ENCODE data around the gene LRRK1.

LRRK1 gene

GRCh38 chr15:101009176-101009575, 90.0 kb downstream of the LRRK1 start:
- H2BK15ac ChIP-seq (ENCODE audit: low read length) = no peak overlapping the region
- no peak overlapping the region for H2BK120ac ChIP-seq (ENCODE audit: low read depth, low read length)
- no peak overlapping the region for H2BK12ac ChIP-seq (ENCODE audit: low read length)
- H3K27me3 ChIP-seq (ENCODE audit: control insufficient read depth in 3 of 3, insufficient read depth in 3 of 3, low read depth in 1 of 3, low read length in 3 of 3) = peaks cover 0 to 3% (median 0%) of the 10 kb centered on the region in 3 experiments
- H3K9ac ChIP-seq (ENCODE audit: low read depth, low read length, poor library complexity) = no peak overlapping the region
- H3K4me3 ChIP-seq (ENCODE audit: low read length in 2 of 2) = no peak overlapping the region
- H3K4ac ChIP-seq (ENCODE audit: low read length) = no peak overlapping the region
- peaks cover 9% of the 10 kb centered on the region in 2 donors for H3K4me1 ChIP-seq (ENCODE audit: control insufficient read depth in 2 of 2, insufficient read depth in 1 of 2, low read depth in 1 of 2, low read length in 2 of 2)
- no peak overlapping the region for H3K14ac ChIP-seq (ENCODE audit: low read length)
- no peak overlapping the region for H3K18ac ChIP-seq (ENCODE audit: low read length)
- H3K27ac ChIP-seq (replicated peaks; ENCODE audit: low read length) = no peak overlapping the region
- DNase-seq (ENCODE audit: low spot score) = no peak
- no peak overlapping the region for H4K91ac ChIP-seq (ENCODE audit: low read depth, low read length, poor library complexity)
- H2AFZ ChIP-seq (ENCODE audit: low read length) = no peak overlapping the region
- no peaks in the 10 kb centered on the region for H3K36me3 ChIP-seq (replicated peaks in 1 of 2; ENCODE audit: control insufficient read depth in 2 of 2, insufficient read depth in 2 of 2, low read length in 2 of 2)
- H3K9me3 ChIP-seq (replicated peaks in 1 of 2; ENCODE audit: control insufficient read depth in 2 of 2, insufficient read depth in 1 of 2, low read depth in 1 of 2, low read length in 2 of 2) = peaks cover 6 to 7% of the 10 kb centered on the region in 2 donors
- WGBS, 2 donors (ENCODE audit: extremely low coverage in 2 of 2, insufficient read length in 2 of 2, insufficient replicate concordance in 1 of 2) = no CpG with 5 or more reads among the region's 2 CpGs
- no peak overlapping the region for H2BK5ac ChIP-seq (ENCODE audit: low read length)
- no peak overlapping the region for H3K23ac ChIP-seq (ENCODE audit: low read depth, low read length, poor library complexity)
- peak overlapping the region; percentile 24 for H2AK5ac ChIP-seq (ENCODE audit: low read depth, low read length)
- H3K4me2 ChIP-seq (ENCODE audit: insufficient read depth, low read length, poor library complexity, severe bottlenecking) = no peak overlapping the region
- H3K79me1 ChIP-seq (ENCODE audit: low read depth, low read length) = no peaks in the 10 kb centered on the region
- H4K8ac ChIP-seq (ENCODE audit: low read depth, low read length) = no peak overlapping the region

GRCh38 chr15:101010781-101011180, 91.6 kb downstream of the LRRK1 start:
- no peak overlapping the region for H3K4me2 ChIP-seq (ENCODE audit: insufficient read depth, low read length, poor library complexity, severe bottlenecking)
- H3K4ac ChIP-seq (ENCODE audit: low read length) = no peak overlapping the region
- no peak overlapping the region for H3K27ac ChIP-seq (replicated peaks; ENCODE audit: low read length)
- H3K36me3 ChIP-seq (replicated peaks in 1 of 2; ENCODE audit: control insufficient read depth in 2 of 2, insufficient read depth in 2 of 2, low read length in 2 of 2) = no peaks in the 10 kb centered on the region
- H2BK12ac ChIP-seq (ENCODE audit: low read length) = no peak overlapping the region
- no peak overlapping the region for H3K4me3 ChIP-seq (ENCODE audit: low read length in 2 of 2)
- H3K79me1 ChIP-seq (ENCODE audit: low read depth, low read length) = no peaks in the 10 kb centered on the region
- H3K14ac ChIP-seq (ENCODE audit: low read length) = no peak overlapping the region
- no peak overlapping the region for H4K8ac ChIP-seq (ENCODE audit: low read depth, low read length)
- no peak overlapping the region for H2AFZ ChIP-seq (ENCODE audit: low read length)
- peaks cover 0 to 3% (median 0%) of the 10 kb centered on the region in 3 experiments for H3K27me3 ChIP-seq (ENCODE audit: control insufficient read depth in 3 of 3, insufficient read depth in 3 of 3, low read depth in 1 of 3, low read length in 3 of 3)
- H3K18ac ChIP-seq (ENCODE audit: low read length) = peak overlapping the region; percentile 44
- peak overlapping the region; percentile 9 for H2AK5ac ChIP-seq (ENCODE audit: low read depth, low read length)
- H2BK5ac ChIP-seq (ENCODE audit: low read length) = no peak overlapping the region
- no peak for DNase-seq (ENCODE audit: low spot score)
- H3K4me1 ChIP-seq (ENCODE audit: control insufficient read depth in 2 of 2, insufficient read depth in 1 of 2, low read depth in 1 of 2, low read length in 2 of 2) = peaks cover 9 to 16% of the 10 kb centered on the region in 2 donors
- no peak overlapping the region for H2BK15ac ChIP-seq (ENCODE audit: low read length)
- H3K9ac ChIP-seq (ENCODE audit: low read depth, low read length, poor library complexity) = no peak overlapping the region
- H3K23ac ChIP-seq (ENCODE audit: low read depth, low read length, poor library complexity) = no peak overlapping the region
- H4K91ac ChIP-seq (ENCODE audit: low read depth, low read length, poor library complexity) = no peak overlapping the region
- H2BK120ac ChIP-seq (ENCODE audit: low read depth, low read length) = no peak overlapping the region
- H3K9me3 ChIP-seq (replicated peaks in 1 of 2; ENCODE audit: control insufficient read depth in 2 of 2, insufficient read depth in 1 of 2, low read depth in 1 of 2, low read length in 2 of 2) = peaks cover 0 to 2% of the 10 kb centered on the region in 2 donors
- no CpG with 5 or more reads among the region's 6 CpGs for WGBS, 2 donors (ENCODE audit: extremely low coverage in 2 of 2, insufficient read length in 2 of 2, insufficient replicate concordance in 1 of 2)

- H3K23ac ChIP-seq (ENCODE audit: low read depth, low read length, poor library complexity) = no peak overlapping the region
- no peak overlapping the region for H3K9ac ChIP-seq (ENCODE audit: low read depth, low read length, poor library complexity)
- H3K9me3 ChIP-seq (replicated peaks in 1 of 2; ENCODE audit: control insufficient read depth in 2 of 2, insufficient read depth in 1 of 2, low read depth in 1 of 2, low read length in 2 of 2) = no peaks in the 10 kb centered on the region
- DNase-seq (ENCODE audit: low spot score) = no peak
- peak overlapping the region; percentile 48 for H4K8ac ChIP-seq (ENCODE audit: low read depth, low read length)
- no peak overlapping the region for H3K4ac ChIP-seq (ENCODE audit: low read length)
- H3K4me2 ChIP-seq (ENCODE audit: insufficient read depth, low read length, poor library complexity, severe bottlenecking) = no peak overlapping the region
- H2AFZ ChIP-seq (ENCODE audit: low read length) = peak overlapping the region; percentile 40
- H2BK15ac ChIP-seq (ENCODE audit: low read length) = peak overlapping the region; percentile 14
- H3K27ac ChIP-seq (replicated peaks; ENCODE audit: low read length) = no peak overlapping the region
- H3K4me1 ChIP-seq (ENCODE audit: control insufficient read depth in 2 of 2, insufficient read depth in 1 of 2, low read depth in 1 of 2, low read length in 2 of 2) = peaks cover 8 to 16% of the 10 kb centered on the region in 2 donors
- peak overlapping the region; percentile 71 for H3K18ac ChIP-seq (ENCODE audit: low read length)
- H3K36me3 ChIP-seq (replicated peaks in 1 of 2; ENCODE audit: control insufficient read depth in 2 of 2, insufficient read depth in 2 of 2, low read length in 2 of 2) = no peaks in the 10 kb centered on the region
- peak overlapping the region; percentile 53 for H2BK12ac ChIP-seq (ENCODE audit: low read length)
- no peak overlapping the region for H3K14ac ChIP-seq (ENCODE audit: low read length)
- no peak overlapping the region for H4K91ac ChIP-seq (ENCODE audit: low read depth, low read length, poor library complexity)
- H3K27me3 ChIP-seq (ENCODE audit: control insufficient read depth in 3 of 3, insufficient read depth in 3 of 3, low read depth in 1 of 3, low read length in 3 of 3) = no peaks in the 10 kb centered on the region
- no peaks in the 10 kb centered on the region for H3K79me1 ChIP-seq (ENCODE audit: low read depth, low read length)
- no CpG with 5 or more reads among the region's 20 CpGs for WGBS, 2 donors (ENCODE audit: extremely low coverage in 2 of 2, insufficient read length in 2 of 2, insufficient replicate concordance in 1 of 2)
- H2BK5ac ChIP-seq (ENCODE audit: low read length) = no peak overlapping the region
- H2AK5ac ChIP-seq (ENCODE audit: low read depth, low read length) = peak overlapping the region; percentile 61
- peak overlapping the region; percentile 4 for H2BK120ac ChIP-seq (ENCODE audit: low read depth, low read length)
- no peak overlapping the region for H3K4me3 ChIP-seq (ENCODE audit: low read length in 2 of 2)
These were observed 93.4 kb downstream of the LRRK1 start for GRCh38 chr15:101012326-101013200.

- no peak overlapping the region for H3K4me2 ChIP-seq (ENCODE audit: insufficient read depth, low read length, poor library complexity, severe bottlenecking)
- H3K36me3 ChIP-seq (replicated peaks in 1 of 2; ENCODE audit: control insufficient read depth in 2 of 2, insufficient read depth in 2 of 2, low read length in 2 of 2) = no peaks in the 10 kb centered on the region
- no peak overlapping the region for H2BK5ac ChIP-seq (ENCODE audit: low read length)
- peak overlapping the region; percentile 40 for H2AFZ ChIP-seq (ENCODE audit: low read length)
- WGBS, 2 donors (ENCODE audit: extremely low coverage in 2 of 2, insufficient read length in 2 of 2, insufficient replicate concordance in 1 of 2) = no CpG with 5 or more reads among the region's 10 CpGs
- H4K91ac ChIP-seq (ENCODE audit: low read depth, low read length, poor library complexity) = no peak overlapping the region
- H3K27me3 ChIP-seq (ENCODE audit: control insufficient read depth in 3 of 3, insufficient read depth in 3 of 3, low read depth in 1 of 3, low read length in 3 of 3) = no peaks in the 10 kb centered on the region
- H3K4me3 ChIP-seq (ENCODE audit: low read length in 2 of 2) = no peak overlapping the region
- H3K9ac ChIP-seq (ENCODE audit: low read depth, low read length, poor library complexity) = no peak overlapping the region
- no peaks in the 10 kb centered on the region for H3K79me1 ChIP-seq (ENCODE audit: low read depth, low read length)
- peaks cover 8 to 16% of the 10 kb centered on the region in 2 donors for H3K4me1 ChIP-seq (ENCODE audit: control insufficient read depth in 2 of 2, insufficient read depth in 1 of 2, low read depth in 1 of 2, low read length in 2 of 2)
- no peak for DNase-seq (ENCODE audit: low spot score)
- H3K27ac ChIP-seq (replicated peaks; ENCODE audit: low read length) = no peak overlapping the region
- no peak overlapping the region for H3K23ac ChIP-seq (ENCODE audit: low read depth, low read length, poor library complexity)
- peak overlapping the region; percentile 4 for H3K18ac ChIP-seq (ENCODE audit: low read length)
- no peak overlapping the region for H2BK12ac ChIP-seq (ENCODE audit: low read length)
- H4K8ac ChIP-seq (ENCODE audit: low read depth, low read length) = no peak overlapping the region
- H3K9me3 ChIP-seq (replicated peaks in 1 of 2; ENCODE audit: control insufficient read depth in 2 of 2, insufficient read depth in 1 of 2, low read depth in 1 of 2, low read length in 2 of 2) = no peaks in the 10 kb centered on the region
- peak overlapping the region; percentile 4 for H2BK120ac ChIP-seq (ENCODE audit: low read depth, low read length)
- H2AK5ac ChIP-seq (ENCODE audit: low read depth, low read length) = no peak overlapping the region
- H3K14ac ChIP-seq (ENCODE audit: low read length) = no peak overlapping the region
- H2BK15ac ChIP-seq (ENCODE audit: low read length) = peak overlapping the region; percentile 14
- H3K4ac ChIP-seq (ENCODE audit: low read length) = no peak overlapping the region
These were observed 94.0 kb downstream of the LRRK1 start for GRCh38 chr15:101013201-101013550.

All from neuronal stem cell (in vitro differentiated cells).